ENCODE results near the gene LSM11. TPM values are rescaled to one million over a fixed set of nuclear protein-coding genes. Genes with fewer than 3 reads are reported as not detected.
A peak's percentile ranks its signal among the peaks of the same experiment; 100 is the strongest.

LSM11 gene
- total RNA-seq, 1 donor from 2014 or later: 5.6 TPM

- Mint-ChIP-seq H3K27ac (no peak overlapping the region), H3K4me3 (no peak overlapping the region), H3K36me3 (no peaks in the 10 kb centered on the region), H3K27me3 (ENCODE audit: low read depth) (peaks cover 12% of the 10 kb centered on the region), H3K9me3 (no peaks in the 10 kb centered on the region), H3K4me1 (no peaks in the 10 kb centered on the region)
- no peak for TF ChIP-seq CTCF (IDR thresholded peaks at IDR 0.05; ENCODE audit: unreplicated experiment)
- no peak for DNase-seq (ENCODE audit: low spot score in 2 of 2, unreplicated experiment in 2 of 2)
Observed at GRCh38 chr5:157767689-157768088, 24.2 kb downstream of the LSM11 start.

DNA sequence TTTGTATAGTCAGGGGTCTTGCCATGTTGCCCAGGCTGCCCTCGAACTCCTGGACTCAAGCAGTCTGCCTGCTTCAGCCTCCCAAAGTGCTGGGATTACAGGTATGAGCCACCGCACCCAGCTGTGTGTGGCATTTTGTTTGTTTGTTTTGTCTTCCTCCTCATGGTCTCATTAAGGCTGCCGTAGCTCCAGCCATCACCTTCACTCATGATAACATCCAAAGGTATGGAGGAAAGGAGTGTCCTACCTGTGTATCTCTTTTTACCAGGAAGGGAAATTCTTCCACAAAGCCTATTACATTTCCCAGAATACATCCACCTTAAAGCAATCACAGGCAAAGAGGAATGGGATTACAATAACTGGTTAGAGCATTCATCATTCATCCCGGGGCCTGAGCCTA, 27.2 kb downstream of the LSM11 start:
- no peaks in the 10 kb centered on the region for H3K9me3 Mint-ChIP-seq
- no peak overlapping the region for H3K27ac Mint-ChIP-seq
- no peaks in the 10 kb centered on the region for H3K4me1 Mint-ChIP-seq
- no peaks in the 10 kb centered on the region for H3K36me3 Mint-ChIP-seq
- DNase-seq (ENCODE audit: low spot score in 2 of 2, unreplicated experiment in 2 of 2): no peak
- no peak overlapping the region for H3K4me3 Mint-ChIP-seq
- H3K27me3 Mint-ChIP-seq (ENCODE audit: low read depth): peaks cover 6% of the 10 kb centered on the region
- TF ChIP-seq CTCF (IDR thresholded peaks at IDR 0.05; ENCODE audit: unreplicated experiment): no peak

DNA sequence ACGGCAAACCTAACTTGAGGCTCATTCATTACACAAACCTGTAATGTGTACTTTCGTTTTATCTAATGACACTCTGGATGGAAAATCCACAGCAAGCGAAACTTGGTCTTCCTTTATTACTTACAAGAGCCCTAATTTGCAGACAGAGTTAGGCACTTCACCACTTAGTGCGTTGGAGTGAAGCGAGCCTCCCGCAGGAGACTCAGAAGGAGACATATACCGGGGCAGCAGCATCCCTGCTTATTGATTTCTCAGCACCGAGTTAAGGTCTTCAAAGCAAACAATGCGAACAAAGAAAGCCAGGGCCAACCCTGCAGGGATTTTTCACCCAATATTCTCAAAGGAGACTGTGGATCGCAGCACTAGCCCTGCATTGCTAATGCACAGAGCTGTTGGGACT, 28.6 kb downstream of the LSM11 start:
- H3K4me1 Mint-ChIP-seq: no peaks in the 10 kb centered on the region
- H3K36me3 Mint-ChIP-seq: no peaks in the 10 kb centered on the region
- H3K4me3 Mint-ChIP-seq: no peak overlapping the region
- no peak overlapping the region for H3K27ac Mint-ChIP-seq
- TF ChIP-seq CTCF (IDR thresholded peaks at IDR 0.05; ENCODE audit: unreplicated experiment): no peak
- no peaks in the 10 kb centered on the region for H3K9me3 Mint-ChIP-seq
- H3K27me3 Mint-ChIP-seq (ENCODE audit: low read depth): peaks cover 5% of the 10 kb centered on the region
- DNase-seq (ENCODE audit: low spot score in 2 of 2, unreplicated experiment in 2 of 2): no peak

DNA sequence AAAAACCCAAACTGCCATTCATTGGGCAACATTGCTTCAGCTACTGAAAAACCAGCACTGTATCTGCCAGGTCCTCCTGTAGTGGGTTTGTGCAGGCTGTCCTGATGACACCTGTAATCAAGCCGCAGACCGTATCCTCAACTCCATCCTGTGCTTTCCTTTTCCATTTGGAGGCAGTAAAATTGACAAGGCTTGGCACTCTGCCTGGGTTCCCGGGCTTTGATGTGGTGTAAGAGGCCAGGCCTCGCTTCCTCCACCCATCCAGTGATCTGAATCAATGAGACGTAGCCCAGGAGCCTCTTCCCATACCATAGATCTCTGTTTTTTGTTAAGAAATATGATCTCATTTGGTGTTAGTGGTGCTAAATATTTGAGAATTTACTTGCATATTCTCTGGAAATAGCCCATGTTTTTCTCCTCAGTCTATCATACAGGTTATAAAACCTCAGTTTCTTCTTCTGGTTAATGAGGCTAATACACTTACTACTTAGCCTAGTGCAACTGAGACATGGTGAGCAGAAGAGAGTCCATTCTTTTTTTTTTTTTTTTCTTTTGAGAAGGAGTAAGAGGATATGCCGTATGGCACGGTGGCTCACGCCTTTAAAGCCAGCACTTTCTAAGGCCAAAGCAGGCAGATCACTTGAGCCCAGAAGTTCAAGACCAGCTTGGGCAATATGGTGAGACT, 34.8 kb downstream of the LSM11 start:
- TF ChIP-seq CTCF (IDR thresholded peaks at IDR 0.05; ENCODE audit: unreplicated experiment): no peak
- H3K9me3 Mint-ChIP-seq: no peaks in the 10 kb centered on the region
- peak in 1 of 2 experiments; percentile 54 for DNase-seq (ENCODE audit: low spot score in 2 of 2, unreplicated experiment in 2 of 2)
- peaks cover 5% of the 10 kb centered on the region for H3K4me1 Mint-ChIP-seq
- no peak overlapping the region for H3K27ac Mint-ChIP-seq
- no peaks in the 10 kb centered on the region for H3K36me3 Mint-ChIP-seq
- H3K4me3 Mint-ChIP-seq: no peak overlapping the region
- H3K27me3 Mint-ChIP-seq (ENCODE audit: low read depth): peaks cover 4% of the 10 kb centered on the region

- TF ChIP-seq CTCF (IDR thresholded peaks at IDR 0.05; ENCODE audit: unreplicated experiment): no peak
- no peak for DNase-seq (ENCODE audit: low spot score in 2 of 2, unreplicated experiment in 2 of 2)
- Mint-ChIP-seq H3K27me3 (ENCODE audit: low read depth) (no peaks in the 10 kb centered on the region), H3K36me3 (peaks cover 3% of the 10 kb centered on the region), H3K27ac (no peak overlapping the region), H3K9me3 (no peaks in the 10 kb centered on the region), H3K4me3 (no peak overlapping the region), H3K4me1 (peaks cover 5% of the 10 kb centered on the region)
Observed at GRCh38 chr5:157779221-157779620, 35.7 kb downstream of the LSM11 start.

Measured in mesothelial cell of epicardium (in vitro differentiated cells).